ENCODE measurements around the gene NHLRC4. TPM values are rescaled to one million over a fixed set of nuclear protein-coding genes. Genes with fewer than 3 reads are reported as not detected.

Gene NHLRC4
- total and polyA plus RNA-seq, 9 of the 15 experiments (the other 6 are each of a cell fraction or from before 2014, with no cell fraction given): 0.24 to 3.7 (median 1.3) TPM; not detected in 2

DNA sequence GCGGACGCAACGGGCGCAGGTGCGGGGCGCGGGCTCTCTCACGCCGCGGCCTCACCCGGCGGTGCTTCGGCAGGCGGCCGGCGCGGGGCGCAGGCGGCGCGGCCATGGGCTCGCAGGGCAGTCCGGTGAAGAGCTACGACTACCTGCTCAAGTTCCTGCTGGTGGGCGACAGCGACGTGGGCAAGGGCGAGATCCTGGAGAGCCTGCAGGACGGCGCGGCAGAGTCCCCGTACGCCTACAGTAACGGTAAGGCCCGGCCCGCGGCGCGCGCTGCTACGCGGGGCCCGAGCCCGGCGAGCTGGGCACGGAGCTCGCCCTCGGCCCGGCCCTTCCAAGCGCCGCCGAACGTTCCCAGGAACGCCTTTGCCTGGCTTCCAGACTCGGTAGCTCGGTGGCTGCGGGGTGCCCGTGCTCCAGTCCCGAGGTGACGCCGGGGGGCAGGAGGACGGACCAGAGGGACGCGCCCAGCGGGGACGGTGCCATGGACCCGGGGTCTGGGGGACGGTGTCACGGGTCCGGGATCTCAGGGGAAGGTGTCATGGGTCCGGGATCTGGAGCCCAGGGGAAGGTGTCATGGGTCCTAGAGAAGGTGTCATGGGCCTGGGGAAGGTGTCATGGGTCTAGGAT lies 23.5 kb downstream of the NHLRC4 start (continued):
- peak; percentile 59 to 92; a peak in 3 of 4 replicates for TF ChIP-seq UBTF (IDR thresholded peaks at IDR 0.05; ENCODE audit: borderline replicate concordance in 1 of 2, low read depth in 2 of 2, low read length in 2 of 2)
- TF ChIP-seq, protein P1, sequence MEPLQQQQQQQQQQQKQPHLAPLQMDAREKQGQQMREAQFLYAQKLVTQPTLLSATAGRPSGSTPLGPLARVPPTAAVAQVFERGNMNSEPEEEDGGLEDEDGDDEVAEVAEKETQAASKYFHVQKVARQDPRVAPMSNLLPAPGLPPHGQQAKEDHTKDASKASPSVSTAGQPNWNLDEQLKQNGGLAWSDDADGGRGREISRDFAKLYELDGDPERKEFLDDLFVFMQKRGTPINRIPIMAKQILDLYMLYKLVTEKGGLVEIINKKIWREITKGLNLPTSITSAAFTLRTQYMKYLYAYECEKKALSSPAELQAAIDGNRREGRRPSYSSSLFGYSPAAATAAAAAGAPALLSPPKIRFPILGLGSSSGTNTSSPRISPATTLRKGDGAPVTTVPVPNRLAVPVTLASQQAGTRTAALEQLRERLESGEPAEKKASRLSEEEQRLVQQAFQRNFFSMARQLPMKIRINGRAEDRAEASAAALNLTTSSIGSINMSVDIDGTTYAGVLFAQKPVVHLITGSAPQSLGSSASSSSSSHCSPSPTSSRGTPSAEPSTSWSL (CRISPR knock-in tag; IDR thresholded peaks at IDR 0.05; ENCODE audit: borderline replicate concordance): peak; percentile 8; the same call in 1 of the 2 replicates
- peak; percentile 23; the same call in 1 of the 2 replicates for TF ChIP-seq ETS1 (conservative IDR thresholded peaks at IDR 0.05; ENCODE audit: control insufficient read depth, low read depth, low read length)
- TF ChIP-seq RFX1 (IDR thresholded peaks at IDR 0.05): no peak
- TF ChIP-seq, protein P2, sequence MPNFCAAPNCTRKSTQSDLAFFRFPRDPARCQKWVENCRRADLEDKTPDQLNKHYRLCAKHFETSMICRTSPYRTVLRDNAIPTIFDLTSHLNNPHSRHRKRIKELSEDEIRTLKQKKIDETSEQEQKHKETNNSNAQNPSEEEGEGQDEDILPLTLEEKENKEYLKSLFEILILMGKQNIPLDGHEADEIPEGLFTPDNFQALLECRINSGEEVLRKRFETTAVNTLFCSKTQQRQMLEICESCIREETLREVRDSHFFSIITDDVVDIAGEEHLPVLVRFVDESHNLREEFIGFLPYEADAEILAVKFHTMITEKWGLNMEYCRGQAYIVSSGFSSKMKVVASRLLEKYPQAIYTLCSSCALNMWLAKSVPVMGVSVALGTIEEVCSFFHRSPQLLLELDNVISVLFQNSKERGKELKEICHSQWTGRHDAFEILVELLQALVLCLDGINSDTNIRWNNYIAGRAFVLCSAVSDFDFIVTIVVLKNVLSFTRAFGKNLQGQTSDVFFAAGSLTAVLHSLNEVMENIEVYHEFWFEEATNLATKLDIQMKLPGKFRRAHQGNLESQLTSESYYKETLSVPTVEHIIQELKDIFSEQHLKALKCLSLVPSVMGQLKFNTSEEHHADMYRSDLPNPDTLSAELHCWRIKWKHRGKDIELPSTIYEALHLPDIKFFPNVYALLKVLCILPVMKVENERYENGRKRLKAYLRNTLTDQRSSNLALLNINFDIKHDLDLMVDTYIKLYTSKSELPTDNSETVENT (CRISPR knock-in tag; IDR thresholded peaks at IDR 0.05): 0 out of 2 replicates have a peak, but pooled peaks have one; percentile 43
- TF ChIP-seq CC2D1A (IDR thresholded peaks at IDR 0.05): no peak
- no peak for TF ChIP-seq ZNF165 (CRISPR knock-in tag; IDR thresholded peaks at IDR 0.05; ENCODE audit: borderline replicate concordance)
- no peak for TF ChIP-seq BRCA1 (IDR thresholded peaks at IDR 0.05)
- 0 out of 2 replicates have a peak, but pooled peaks have one; percentile 58 for TF ChIP-seq BRCA1 (CRISPR knock-in tag; IDR thresholded peaks at IDR 0.05)
